Measurements from ENCODE around the gene CLUH. TPM values are rescaled to one million over a fixed set of nuclear protein-coding genes. Genes with fewer than 3 reads are reported as not detected.
A peak's percentile ranks its signal among the peaks of the same experiment; 100 is the strongest.

CLUH gene
- total RNA-seq, 4 donors from 2014 or later, result 45.4 to 118 (median 56.1) TPM

- DNase-seq (ENCODE audit: low spot score in 2 of 2), result no peak
- 2 to 3% methylated on average over 24 to 32 of the region's 82 CpGs for WGBS, 2 donors
- Histone ChIP-seq H3K4me1 (peaks cover 0 to 58% (median 48%) of the 10 kb centered on the region in 4 donors), H3K9me3 (no peaks in the 10 kb centered on the region), H3K4me3 (peak overlapping the region; percentile 65 to 97 (median 76)), H3K27ac (peak overlapping the region in 3 of 4 donors; percentile 25 to 84 (median 80)), H3K36me3 (no peaks in the 10 kb centered on the region), H3K27me3 (no peaks in the 10 kb centered on the region)
- TF ChIP-seq POLR2A (IDR thresholded peaks at IDR 0.05), result no peak
Measured at GRCh38 chr17:2710803-2711607, 559 bp downstream of the CLUH start.

GRCh38 chr17:2710071-2710802 lies 1.3 kb downstream of the CLUH start:
- peaks cover 0 to 58% (median 48%) of the 10 kb centered on the region in 4 donors for H3K4me1 ChIP-seq
- no peaks in the 10 kb centered on the region for H3K9me3 ChIP-seq
- TF ChIP-seq CTCF (IDR thresholded peaks at IDR 0.05), result no peak
- no peak for TF ChIP-seq POLR2A (IDR thresholded peaks at IDR 0.05)
- TF ChIP-seq EP300 (IDR thresholded peaks at IDR 0.05), result no peak
- no peaks in the 10 kb centered on the region for H3K27me3 ChIP-seq
- H3K27ac ChIP-seq, result peak overlapping the region in 3 of 4 donors; percentile 25 to 84 (median 80)
- WGBS, 2 donors, result 45 to 46% methylated on average over 15 to 16 of the region's 16 CpGs
- H3K36me3 ChIP-seq, result no peaks in the 10 kb centered on the region
- no peak for DNase-seq (ENCODE audit: low spot score in 2 of 2)
- peak overlapping the region; percentile 65 to 97 (median 76) for H3K4me3 ChIP-seq

- H3K27me3 ChIP-seq, result no peaks in the 10 kb centered on the region
- H3K4me3 ChIP-seq, result peak overlapping the region in 2 of 4 donors; percentile 11 to 20
- H3K4me1 ChIP-seq, result peaks cover 0 to 58% (median 48%) of the 10 kb centered on the region in 4 donors
- DNase-seq (ENCODE audit: low spot score in 2 of 2), result no peak
- 57 to 58% methylated on average over 10 of the region's 10 CpGs for WGBS, 2 donors
- TF ChIP-seq CTCF (IDR thresholded peaks at IDR 0.05), result no peak
- TF ChIP-seq EP300 (IDR thresholded peaks at IDR 0.05), result no peak
- TF ChIP-seq POLR2A (IDR thresholded peaks at IDR 0.05), result no peak
- H3K36me3 ChIP-seq, result peaks cover 0 to 6% (median 0%) of the 10 kb centered on the region in 3 donors
- peak overlapping the region in 3 of 4 donors; percentile 60 to 84 (median 80) for H3K27ac ChIP-seq
- H3K9me3 ChIP-seq, result no peaks in the 10 kb centered on the region
Measured at GRCh38 chr17:2709183-2709661, 2.3 kb downstream of the CLUH start.

- 68 to 69% methylated on average over 16 to 20 of the region's 21 CpGs for WGBS, 2 donors
- TF ChIP-seq POLR2A (IDR thresholded peaks at IDR 0.05) (no peak), EP300 (IDR thresholded peaks at IDR 0.05) (no peak), CTCF (IDR thresholded peaks at IDR 0.05) (no peak)
- no peaks in the 10 kb centered on the region for H3K9me3 ChIP-seq
- no peaks in the 10 kb centered on the region for H3K27me3 ChIP-seq
- DNase-seq (ENCODE audit: low spot score in 2 of 2), result no peak
- peaks cover 0 to 58% (median 48%) of the 10 kb centered on the region in 4 donors for H3K4me1 ChIP-seq
- peak overlapping the region in 2 of 4 donors; percentile 11 to 20 for H3K4me3 ChIP-seq
- H3K36me3 ChIP-seq, result peaks cover 0 to 12% (median 0%) of the 10 kb centered on the region in 3 donors
- peak overlapping the region in 3 of 4 donors; percentile 60 to 84 (median 80) for H3K27ac ChIP-seq
Measured at GRCh38 chr17:2708585-2709182, 2.9 kb downstream of the CLUH start.
